Omental fat pad (tissue), 4 donors: ENCODE measurements around the gene SLC25A42. TPM values are rescaled to one million over a fixed set of nuclear protein-coding genes. Genes with fewer than 3 reads are reported as not detected.

Experiments
- ATAC-seq: fragments of 150-250 bp; one replicate; pipeline ENCODE4 v1.9.1; 2016; ENCODE audit warnings: mild to moderate bottlenecking, moderate library complexity; ENCODE audit not compliant: low FRiP score
- DNase-seq: peaks from one replicate; pipeline ENCODE4 v3.0.0-alpha.2; 2019; ENCODE audit warnings: low spot score
- CTCF ChIP-seq, 3 donors: fragments of 450-650 bp; IDR thresholded peaks; one replicate each; pipeline ENCODE4 v1.5.1; 2016 to 2017; ENCODE audit warnings: antibody characterized with exemption in 3 of 3, mild to moderate bottlenecking in 3 of 3, moderate library complexity in 2 of 3
- total RNA-seq, 4 donors: library from RNA; depleted of rRNA; stranded (reverse); fragments of >200 nt; gene quantifications; one replicate each; pipeline ENCODE4 v1.1.0, GENCODE V29; 2016

SLC25A42 gene
- total RNA-seq, 4 donors from 2014 or later: 4.7 to 9.9 (median 7.4) TPM

- no peak for TF ChIP-seq CTCF (IDR thresholded peaks at IDR 0.05)
- ATAC-seq (no peak), DNase-seq (no peak)
These were observed 48.3 kb downstream of the SLC25A42 start for GRCh38 chr19:19111967-19112580.

GRCh38 chr19:19113040-19113626 lies 49.3 kb downstream of the SLC25A42 start:
- DNase-seq (no peak), ATAC-seq (no peak)
- no peak for TF ChIP-seq CTCF (IDR thresholded peaks at IDR 0.05)

GRCh38 chr19:19115954-19116353 lies 52.2 kb downstream of the SLC25A42 start:
- DNase-seq (no peak), ATAC-seq (no peak)
- TF ChIP-seq CTCF (IDR thresholded peaks at IDR 0.05): no peak

- ATAC-seq (no peak), DNase-seq (no peak)
- TF ChIP-seq CTCF (IDR thresholded peaks at IDR 0.05): no peak
These were observed 55.8 kb downstream of the SLC25A42 start for GRCh38 chr19:19119325-19120237.

- TF ChIP-seq CTCF (IDR thresholded peaks at IDR 0.05): no peak
- no peak for DNase-seq
- peak; percentile 84 for ATAC-seq
These were observed 56.8 kb downstream of the SLC25A42 start for GRCh38 chr19:19120308-19121231.

GRCh38 chr19:19121371-19121770 lies 57.6 kb downstream of the SLC25A42 start:
- TF ChIP-seq CTCF (IDR thresholded peaks at IDR 0.05): no peak
- DNase-seq (no peak), ATAC-seq (peak; percentile 5)
